ENCODE measurements around the gene GJC1. TPM values are rescaled to one million over a fixed set of nuclear protein-coding genes. Genes with fewer than 3 reads are reported as not detected.

GJC1 gene
- total and polyA plus RNA-seq, 2 experiments from 2014 or later = 13.6 to 18.4 TPM

- Histone ChIP-seq H3K27ac (no peak overlapping the region), H3K4me3 (no peak overlapping the region), H3K9ac (no peak overlapping the region), H3K27me3 (replicated peaks; ENCODE audit: insufficient read depth) (no peaks in the 10 kb centered on the region), H2AFZ (no peak overlapping the region), H4K20me1 (ENCODE audit: insufficient read depth) (no peaks in the 10 kb centered on the region), H3K9me2 (ENCODE audit: insufficient read depth) (no peaks in the 10 kb centered on the region), H3K9me3 (ENCODE audit: low read depth) (no peaks in the 10 kb centered on the region), H3K36me3 (ENCODE audit: low read depth) (no peaks in the 10 kb centered on the region), H3F3A (ENCODE audit: insufficient read depth) (no peaks in the 10 kb centered on the region), H3K4me1 (ENCODE audit: insufficient read depth) (no peaks in the 10 kb centered on the region), H3K4me2 (ENCODE audit: unreplicated experiment) (no peak overlapping the region), H3K79me2 (ENCODE audit: insufficient read depth) (no peaks in the 10 kb centered on the region)
- TF ChIP-seq EZH2 (IDR thresholded peaks at IDR 0.05; ENCODE audit: insufficient read depth, poor library complexity, severe bottlenecking) = no peak
- TF ChIP-seq EZH2phosphoT487 (IDR thresholded peaks at IDR 0.05; ENCODE audit: insufficient read depth, low read depth) = no peak
- no peak for DNase-seq
- in situ Hi-C loops (cut with MboI) = loop anchor here (5.0 to 25.0 kb wide), 2 partner anchors 93 to 268 kb away; no protein-coding TSS in a partner anchor
- 80% methylated on average over 11 to 15 of the region's 15 CpGs for WGBS, 2 experiments (ENCODE audit: low coverage in 1 of 2, low lambda C conversion rate in 2 of 2, missing lambda C conversion rate in 2 of 2)
These were observed 60.4 kb downstream of the GJC1 start for GRCh38 chr17:44769647-44770084.

GRCh38 chr17:44769230-44769629 lies 60.9 kb downstream of the GJC1 start:
- H3K27me3 ChIP-seq (replicated peaks; ENCODE audit: insufficient read depth) = no peaks in the 10 kb centered on the region
- H2AFZ ChIP-seq = no peak overlapping the region
- H3F3A ChIP-seq (ENCODE audit: insufficient read depth) = no peaks in the 10 kb centered on the region
- no peaks in the 10 kb centered on the region for H3K9me3 ChIP-seq (ENCODE audit: low read depth)
- no peak overlapping the region for H3K4me3 ChIP-seq
- 39 to 46% methylated on average over 6 of the region's 6 CpGs for WGBS, 2 experiments (ENCODE audit: low coverage in 1 of 2, low lambda C conversion rate in 2 of 2, missing lambda C conversion rate in 2 of 2)
- no peaks in the 10 kb centered on the region for H3K4me1 ChIP-seq (ENCODE audit: insufficient read depth)
- no peak overlapping the region for H3K27ac ChIP-seq
- no peak for DNase-seq
- no peaks in the 10 kb centered on the region for H3K36me3 ChIP-seq (ENCODE audit: low read depth)
- no peaks in the 10 kb centered on the region for H3K9me2 ChIP-seq (ENCODE audit: insufficient read depth)
- H3K79me2 ChIP-seq (ENCODE audit: insufficient read depth) = no peaks in the 10 kb centered on the region
- H4K20me1 ChIP-seq (ENCODE audit: insufficient read depth) = no peaks in the 10 kb centered on the region
- TF ChIP-seq EZH2phosphoT487 (IDR thresholded peaks at IDR 0.05; ENCODE audit: insufficient read depth, low read depth) (no peak), EZH2 (IDR thresholded peaks at IDR 0.05; ENCODE audit: insufficient read depth, poor library complexity, severe bottlenecking) (no peak)
- no peak overlapping the region for H3K9ac ChIP-seq
- in situ Hi-C loops (cut with MboI) = loop anchor here (25.0 kb wide), 1 partner anchor 268 kb away; no protein-coding TSS in a partner anchor
- H3K4me2 ChIP-seq (ENCODE audit: unreplicated experiment) = no peak overlapping the region

DNA sequence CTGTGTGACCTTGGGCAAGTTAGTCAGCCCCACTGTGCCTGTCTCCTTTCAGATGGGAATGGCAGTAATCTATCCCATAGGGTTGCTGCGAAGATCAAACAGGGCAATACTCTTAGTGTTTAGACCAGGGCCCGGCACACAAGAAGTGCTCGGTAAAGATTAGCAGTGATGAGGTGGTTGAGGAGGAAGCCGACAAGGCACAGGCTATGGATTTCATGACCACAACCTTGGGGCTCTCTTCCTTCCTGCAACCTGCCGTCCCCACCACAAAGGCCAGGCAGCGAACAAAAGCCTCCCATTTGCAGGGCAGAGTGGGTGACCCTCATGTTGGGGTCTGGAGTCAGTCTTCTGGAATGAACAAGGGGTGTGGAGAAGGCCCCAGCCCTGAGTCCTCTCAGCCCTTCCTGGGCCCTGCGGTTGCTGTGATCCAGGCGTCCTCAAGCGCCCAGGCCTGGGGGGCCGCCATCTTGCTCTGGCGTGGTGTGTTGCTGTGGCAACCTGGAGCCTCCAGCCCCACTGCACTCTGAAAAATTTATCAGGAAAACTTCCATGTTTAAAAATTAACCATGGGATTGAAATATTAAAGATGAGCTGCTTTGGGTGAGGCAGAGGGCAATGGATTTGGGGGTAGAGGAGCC lies 61.5 kb downstream of the GJC1 start:
- no peaks in the 10 kb centered on the region for H3K36me3 ChIP-seq (ENCODE audit: low read depth)
- no peaks in the 10 kb centered on the region for H3F3A ChIP-seq (ENCODE audit: insufficient read depth)
- 93 to 96% methylated on average over 11 of the region's 11 CpGs for WGBS, 2 experiments (ENCODE audit: low coverage in 1 of 2, low lambda C conversion rate in 2 of 2, missing lambda C conversion rate in 2 of 2)
- no peak for TF ChIP-seq EZH2phosphoT487 (IDR thresholded peaks at IDR 0.05; ENCODE audit: insufficient read depth, low read depth)
- TF ChIP-seq EZH2 (IDR thresholded peaks at IDR 0.05; ENCODE audit: insufficient read depth, poor library complexity, severe bottlenecking) = no peak
- no peak overlapping the region for H3K4me2 ChIP-seq (ENCODE audit: unreplicated experiment)
- in situ Hi-C loops (cut with MboI) = loop anchor here (25.0 kb wide), 1 partner anchor 269 kb away; no protein-coding TSS in a partner anchor
- no peaks in the 10 kb centered on the region for H3K4me1 ChIP-seq (ENCODE audit: insufficient read depth)
- H3K9me2 ChIP-seq (ENCODE audit: insufficient read depth) = no peaks in the 10 kb centered on the region
- H3K79me2 ChIP-seq (ENCODE audit: insufficient read depth) = no peaks in the 10 kb centered on the region
- H3K9me3 ChIP-seq (ENCODE audit: low read depth) = no peaks in the 10 kb centered on the region
- H2AFZ ChIP-seq = no peak overlapping the region
- H4K20me1 ChIP-seq (ENCODE audit: insufficient read depth) = no peaks in the 10 kb centered on the region
- no peak overlapping the region for H3K4me3 ChIP-seq
- H3K27me3 ChIP-seq (replicated peaks; ENCODE audit: insufficient read depth) = no peaks in the 10 kb centered on the region
- no peak overlapping the region for H3K9ac ChIP-seq
- DNase-seq = no peak
- H3K27ac ChIP-seq = no peak overlapping the region

DNA sequence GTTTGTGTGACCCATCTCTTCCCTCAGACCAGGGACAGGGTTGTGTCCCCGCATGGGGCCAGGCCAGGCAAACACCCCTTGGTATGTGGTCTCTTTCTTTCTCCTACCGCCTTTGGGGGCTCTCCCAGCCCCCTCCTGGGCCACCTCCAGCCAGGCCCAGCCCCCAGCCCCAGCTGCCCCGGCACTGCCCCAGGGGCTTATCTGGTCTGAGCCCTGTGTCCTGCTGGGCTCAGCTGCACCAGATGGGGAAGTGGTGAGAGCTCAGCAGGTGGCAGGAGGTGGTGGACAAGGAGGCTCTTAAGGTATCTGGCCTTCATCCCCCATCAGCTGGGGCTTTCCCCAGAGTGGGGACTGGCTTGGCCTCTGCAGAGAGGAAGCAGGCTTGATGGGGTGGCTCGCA lies 62.6 kb downstream of the GJC1 start:
- no peak for DNase-seq
- Histone ChIP-seq H3K4me2 (ENCODE audit: unreplicated experiment) (no peak overlapping the region), H4K20me1 (ENCODE audit: insufficient read depth) (no peaks in the 10 kb centered on the region), H3K4me3 (no peak overlapping the region), H3K4me1 (ENCODE audit: insufficient read depth) (no peaks in the 10 kb centered on the region), H3K9me3 (ENCODE audit: low read depth) (no peaks in the 10 kb centered on the region), H3F3A (ENCODE audit: insufficient read depth) (no peaks in the 10 kb centered on the region), H2AFZ (no peak overlapping the region), H3K9me2 (ENCODE audit: insufficient read depth) (no peaks in the 10 kb centered on the region), H3K9ac (no peak overlapping the region), H3K27me3 (replicated peaks; ENCODE audit: insufficient read depth) (no peaks in the 10 kb centered on the region), H3K79me2 (ENCODE audit: insufficient read depth) (no peaks in the 10 kb centered on the region), H3K36me3 (ENCODE audit: low read depth) (no peaks in the 10 kb centered on the region), H3K27ac (no peak overlapping the region)
- in situ Hi-C loops (cut with MboI) = loop anchor here (25.0 kb wide), 1 partner anchor 270 kb away; no protein-coding TSS in a partner anchor
- TF ChIP-seq EZH2phosphoT487 (IDR thresholded peaks at IDR 0.05; ENCODE audit: insufficient read depth, low read depth) (no peak), EZH2 (IDR thresholded peaks at IDR 0.05; ENCODE audit: insufficient read depth, poor library complexity, severe bottlenecking) (no peak)
- 49 to 68% methylated on average over 4 of the region's 4 CpGs for WGBS, 2 experiments (ENCODE audit: low coverage in 1 of 2, low lambda C conversion rate in 2 of 2, missing lambda C conversion rate in 2 of 2)

All from GM23248 (cell line).